Thyroid gland (tissue), 4 donors: ENCODE results near the gene CASP9.
"Not testable (repeated sequence)": the region's sequence is repeated elsewhere in the genome, so short reads cannot be mapped to it uniquely, and the experiment has no call there.

Experiments
- POLR2A ChIP-seq, 2 donors: fragments of 450-650 bp; IDR thresholded peaks; one replicate each; pipeline ENCODE4 v1.6.1; 2017; ENCODE audit warnings: antibody characterized with exemption in 2 of 2, mild to moderate bottlenecking in 2 of 2, moderate library complexity in 1 of 2
- TF ChIP-seq, protein P1 (sequence below), 6 experiments: fragments of 200-600 bp in 3 of 6; fragments of 450-650 bp in 3 of 6; sonication (generic) in 3 of 6; IDR thresholded peaks; one replicate each; pipeline ENCODE4 v1.5.1; 2016 to 2019; ENCODE audit warnings: antibody characterized with exemption in 6 of 6, mild to moderate bottlenecking in 2 of 6, inconsistent platforms in 1 of 6, moderate library complexity in 1 of 6

DNA sequence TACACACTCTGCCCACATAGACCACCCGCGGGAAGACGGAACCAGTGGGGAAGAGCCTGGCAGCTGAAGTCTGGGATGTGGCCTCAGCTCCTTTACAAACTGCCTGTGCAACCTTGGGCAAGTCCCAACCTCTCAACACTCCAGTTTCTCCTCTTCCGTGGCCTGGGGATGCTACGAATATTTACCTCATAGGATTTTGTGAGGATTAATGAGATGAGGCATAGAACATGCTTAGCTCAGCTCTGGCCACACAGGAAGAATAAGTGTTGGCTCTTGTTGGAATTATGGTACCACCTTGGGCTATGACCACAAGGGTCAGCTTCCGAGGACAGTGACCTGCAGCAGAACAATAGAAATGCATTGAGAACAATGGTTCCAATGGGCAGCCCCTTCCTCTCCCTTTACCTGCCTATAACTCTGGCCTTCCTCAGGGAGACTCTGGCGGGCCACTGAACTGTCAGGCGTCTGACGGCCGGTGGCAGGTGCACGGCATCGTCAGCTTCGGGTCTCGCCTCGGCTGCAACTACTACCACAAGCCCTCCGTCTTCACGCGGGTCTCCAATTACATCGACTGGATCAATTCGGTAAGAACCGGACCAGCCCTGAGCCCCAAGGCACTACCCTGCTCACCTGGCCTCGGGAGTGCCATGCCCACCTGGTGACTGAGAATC is 56.9 kb downstream of the CASP9 start:
- TF ChIP-seq POLR2A (IDR thresholded peaks at IDR 0.05): not testable (repeated sequence)
- TF ChIP-seq, protein P1, sequence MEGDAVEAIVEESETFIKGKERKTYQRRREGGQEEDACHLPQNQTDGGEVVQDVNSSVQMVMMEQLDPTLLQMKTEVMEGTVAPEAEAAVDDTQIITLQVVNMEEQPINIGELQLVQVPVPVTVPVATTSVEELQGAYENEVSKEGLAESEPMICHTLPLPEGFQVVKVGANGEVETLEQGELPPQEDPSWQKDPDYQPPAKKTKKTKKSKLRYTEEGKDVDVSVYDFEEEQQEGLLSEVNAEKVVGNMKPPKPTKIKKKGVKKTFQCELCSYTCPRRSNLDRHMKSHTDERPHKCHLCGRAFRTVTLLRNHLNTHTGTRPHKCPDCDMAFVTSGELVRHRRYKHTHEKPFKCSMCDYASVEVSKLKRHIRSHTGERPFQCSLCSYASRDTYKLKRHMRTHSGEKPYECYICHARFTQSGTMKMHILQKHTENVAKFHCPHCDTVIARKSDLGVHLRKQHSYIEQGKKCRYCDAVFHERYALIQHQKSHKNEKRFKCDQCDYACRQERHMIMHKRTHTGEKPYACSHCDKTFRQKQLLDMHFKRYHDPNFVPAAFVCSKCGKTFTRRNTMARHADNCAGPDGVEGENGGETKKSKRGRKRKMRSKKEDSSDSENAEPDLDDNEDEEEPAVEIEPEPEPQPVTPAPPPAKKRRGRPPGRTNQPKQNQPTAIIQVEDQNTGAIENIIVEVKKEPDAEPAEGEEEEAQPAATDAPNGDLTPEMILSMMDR (IDR thresholded peaks at IDR 0.05): not testable (repeated sequence)
